Gastrocnemius medialis (tissue), 4 donors: ENCODE data around the gene GCNT1.

ENCODE experiments used
- POLR2A ChIP-seq, 2 donors: fragments of 450-650 bp; IDR thresholded peaks; one replicate each; pipeline ENCODE4 v1.6.1; 2017; ENCODE audit warnings: antibody characterized with exemption in 2 of 2, mild to moderate bottlenecking in 2 of 2, moderate library complexity in 2 of 2
- TF ChIP-seq, protein P1 (sequence below), 5 experiments: fragments of 450-650 bp in 3 of 5; fragments of 200-600 bp in 2 of 5; sonication (generic) in 2 of 5; IDR thresholded peaks in 4 of 5; conservative IDR thresholded peaks in 1 of 5; 1 replicate in 4 of 5; 2 replicates in 1 of 5; pipeline ENCODE4 v1.5.1; 2016 to 2019; ENCODE audit warnings: antibody characterized with exemption in 5 of 5, mild to moderate bottlenecking in 3 of 5, moderate library complexity in 3 of 5

DNA sequence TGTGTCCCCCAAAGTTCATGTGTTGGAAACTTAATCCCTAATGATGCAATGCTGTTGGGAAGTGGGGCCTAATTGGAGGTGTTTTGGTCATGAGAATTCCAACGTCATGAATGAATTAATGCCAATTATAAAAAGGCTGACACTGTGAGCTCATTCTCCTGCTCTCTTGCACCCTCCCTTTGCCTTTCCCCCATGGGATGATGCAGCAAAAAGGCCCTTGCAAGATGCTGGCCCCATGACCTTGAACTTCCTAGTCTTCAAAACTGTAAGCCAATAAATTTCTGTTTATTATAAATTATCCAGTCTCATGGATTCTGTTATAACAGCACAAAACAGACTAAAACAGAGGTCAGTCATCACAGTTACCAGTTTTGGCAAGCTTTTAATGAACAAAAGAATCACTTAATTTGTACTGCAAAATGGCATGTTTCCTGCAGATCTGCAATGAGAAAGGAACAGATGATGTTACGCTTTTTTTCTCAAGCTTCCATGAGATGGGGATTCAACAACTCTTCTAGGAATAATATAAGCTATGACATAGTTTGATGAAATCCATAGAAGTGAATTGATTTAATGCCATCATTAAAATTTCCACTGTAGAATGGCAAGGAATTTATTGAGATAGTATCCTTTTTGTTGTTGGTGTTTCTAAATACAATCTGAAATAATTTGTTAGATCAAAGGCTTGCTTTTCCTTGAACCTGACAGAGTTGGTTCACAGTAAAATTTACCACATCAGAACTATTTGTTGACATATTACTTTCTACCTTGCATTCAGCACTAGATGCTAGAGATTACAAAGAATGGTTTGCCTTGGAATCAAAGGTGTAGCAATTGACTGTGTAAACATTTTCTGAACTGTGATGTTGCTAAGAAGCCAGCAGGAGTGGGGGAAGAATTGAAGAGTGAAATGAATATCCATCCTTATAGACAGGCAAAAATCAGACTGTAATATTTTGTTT is 35.5 kb upstream of the GCNT1 start:
- TF ChIP-seq, protein P1, sequence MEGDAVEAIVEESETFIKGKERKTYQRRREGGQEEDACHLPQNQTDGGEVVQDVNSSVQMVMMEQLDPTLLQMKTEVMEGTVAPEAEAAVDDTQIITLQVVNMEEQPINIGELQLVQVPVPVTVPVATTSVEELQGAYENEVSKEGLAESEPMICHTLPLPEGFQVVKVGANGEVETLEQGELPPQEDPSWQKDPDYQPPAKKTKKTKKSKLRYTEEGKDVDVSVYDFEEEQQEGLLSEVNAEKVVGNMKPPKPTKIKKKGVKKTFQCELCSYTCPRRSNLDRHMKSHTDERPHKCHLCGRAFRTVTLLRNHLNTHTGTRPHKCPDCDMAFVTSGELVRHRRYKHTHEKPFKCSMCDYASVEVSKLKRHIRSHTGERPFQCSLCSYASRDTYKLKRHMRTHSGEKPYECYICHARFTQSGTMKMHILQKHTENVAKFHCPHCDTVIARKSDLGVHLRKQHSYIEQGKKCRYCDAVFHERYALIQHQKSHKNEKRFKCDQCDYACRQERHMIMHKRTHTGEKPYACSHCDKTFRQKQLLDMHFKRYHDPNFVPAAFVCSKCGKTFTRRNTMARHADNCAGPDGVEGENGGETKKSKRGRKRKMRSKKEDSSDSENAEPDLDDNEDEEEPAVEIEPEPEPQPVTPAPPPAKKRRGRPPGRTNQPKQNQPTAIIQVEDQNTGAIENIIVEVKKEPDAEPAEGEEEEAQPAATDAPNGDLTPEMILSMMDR (IDR thresholded peaks at IDR 0.05 in 4 of 5, conservative IDR thresholded peaks at IDR 0.05 in 1 of 5), result no peak
- TF ChIP-seq POLR2A (IDR thresholded peaks at IDR 0.05), result no peak
